HCT116 (cell line): ENCODE results near the gene ZFR. TPM values are rescaled to one million over a fixed set of nuclear protein-coding genes. Genes with fewer than 3 reads are reported as not detected.
"Not testable (repeated sequence)": the region's sequence is repeated elsewhere in the genome, so short reads cannot be mapped to it uniquely, and the experiment has no call there.

Experiments
- ATAC-seq: fragments of 200-7000 bp; cut with Tn5 transposase; 2 replicates; pipeline ENCODE4 v1.9.1; 2020; ENCODE audit warnings: mild to moderate bottlenecking, moderate library complexity
- BruUV-seq: library from RNA; stranded (reverse); fragments of 400-500 nt; replicated peaks from 2 replicates; lab custom pipeline; 2021; lab: Mats Ljungman, UMichigan
- CTCF ChIA-PET: fragments of 300-600 bp; sonication (Branson Sonifier 250); formaldehyde crosslinking; loops from one replicate; lab custom pipeline; 2021; ENCODE audit warnings: antibody characterized with exemption; lab: Charles Lee
- POLR2A ChIA-PET: fragments of 300-600, 350-600 bp; sonication (Branson Sonifier 250); formaldehyde crosslinking; loops from one replicate; lab custom pipeline; 2021; ENCODE audit warnings: antibody characterized with exemption; lab: Charles Lee
- RAD21 ChIA-PET, 2 experiments: fragments of 300-600 bp; sonication (Branson Sonifier 250); formaldehyde crosslinking; loops; one replicate each; lab custom pipeline; 2023; ENCODE audit warnings: low total read pairs in 2 of 2; ENCODE audit not compliant: uncharacterized antibody in 2 of 2, unreplicated experiment in 2 of 2, low non-redundant PET in 1 of 2; lab: Charles Lee
- DNase-seq: peaks from one replicate; pipeline ENCODE4 v3.0.0-alpha.2; 2010; ENCODE audit warnings: low read depth, low spot score
- H2AFZ ChIP-seq: fragments of 200-600 bp; shearing (Covaris generic), sonication (generic); 2 replicates; pipeline ENCODE4 v1.6.1; 2017; ENCODE audit warnings: low read depth, mixed run types, mixed read lengths, antibody characterized with exemption, low read length; ENCODE audit not compliant: poor library complexity, severe bottlenecking
- H3K27ac ChIP-seq: 2 replicates; pipeline ENCODE4 v1.5.1; 2012; ENCODE audit warnings: low read depth, low read length
- H3K27me3 ChIP-seq: fragments of 200-600 bp; sonication (generic); 2 replicates; pipeline ENCODE4 v1.6.1; 2016; ENCODE audit warnings: mixed run types, low read length, mixed read lengths; ENCODE audit not compliant: insufficient read depth
- H3K36me3 ChIP-seq, 2 experiments: fragments of 200-500 bp in 1 of 2; fragments of 200-600 bp in 1 of 2; sonication (Bioruptor generic) in 1 of 2; sonication (generic) in 1 of 2; 2 replicates each; pipeline versions ENCODE4 v1.5.1 to v1.6.1; 2014 to 2016; ENCODE audit warnings: low read length in 2 of 2, inconsistent platforms in 1 of 2, mixed read lengths in 1 of 2, mixed run types in 1 of 2; ENCODE audit not compliant: insufficient read depth in 2 of 2, control insufficient read depth in 1 of 2
- H3K4me1 ChIP-seq, 2 experiments: fragments of 200-600 bp in 1 of 2; sonication (generic) in 1 of 2; 2 replicates each; pipeline versions ENCODE4 v1.5.1 to v1.6.1; 2012 to 2017; ENCODE audit warnings: low read length in 2 of 2, inconsistent platforms in 1 of 2, mild to moderate bottlenecking in 1 of 2, mixed read lengths in 1 of 2, mixed run types in 1 of 2, moderate library complexity in 1 of 2; ENCODE audit not compliant: insufficient read depth in 2 of 2, control insufficient read depth in 1 of 2
- H3K4me2 ChIP-seq: fragments of 200-600 bp; sonication (generic); 2 replicates; pipeline ENCODE4 v1.6.1; 2017; ENCODE audit warnings: mixed run types, low read length, mixed read lengths
- H3K4me3 ChIP-seq, 2 experiments: fragments of 200-600 bp in 1 of 2; sonication (generic) in 1 of 2; replicated peaks in 1 of 2; 2 replicates each; pipeline ENCODE4 v1.5.1; 2011 to 2016; ENCODE audit warnings: low read length in 2 of 2, control low read depth in 1 of 2, low read depth in 1 of 2, mild to moderate bottlenecking in 1 of 2, mixed read lengths in 1 of 2, mixed run types in 1 of 2
- H3K79me2 ChIP-seq: fragments of 200-600 bp; sonication (generic); 2 replicates; pipeline ENCODE4 v1.6.1; 2017; ENCODE audit warnings: mild to moderate bottlenecking, mixed run types, low read length, moderate library complexity, mixed read lengths; ENCODE audit not compliant: insufficient read depth
- H3K9ac ChIP-seq: fragments of 200-600 bp; sonication (generic); 2 replicates; pipeline ENCODE4 v1.6.1; 2016; ENCODE audit warnings: low read length, mixed read lengths
- H3K9me2 ChIP-seq: fragments of 200-600 bp; sonication (generic), shearing (Covaris generic); 2 replicates; pipeline ENCODE4 v1.6.1; 2017; ENCODE audit warnings: mixed run types, mild to moderate bottlenecking, moderate library complexity; ENCODE audit not compliant: insufficient read depth
- H3K9me3 ChIP-seq, 2 experiments: fragments of 200-500 bp in 1 of 2; fragments of 200-600 bp in 1 of 2; sonication (Bioruptor generic) in 1 of 2; sonication (generic) in 1 of 2; 2 replicates each; pipeline ENCODE4 v1.6.1; 2014 to 2017; ENCODE audit warnings: low read length in 2 of 2, mixed read lengths in 2 of 2, inconsistent platforms in 1 of 2, low read depth in 1 of 2, mild to moderate bottlenecking in 1 of 2, mixed run types in 1 of 2, moderate library complexity in 1 of 2; ENCODE audit not compliant: control insufficient read depth in 1 of 2, insufficient read depth in 1 of 2
- H4K20me1 ChIP-seq: fragments of 200-600 bp; sonication (generic), shearing (Covaris generic); 2 replicates; pipeline ENCODE4 v1.6.1; 2017; ENCODE audit warnings: mixed run types, mild to moderate bottlenecking, moderate library complexity; ENCODE audit not compliant: insufficient read depth
- CEBPB ChIP-seq: IDR thresholded peaks from 2 replicates; pipeline ENCODE4 v1.6.1; 2012; ENCODE audit warnings: low read depth
- EGR1 ChIP-seq: IDR thresholded peaks from 2 replicates; pipeline ENCODE4 v1.6.1; 2012; ENCODE audit warnings: low read depth
- EZH2 ChIP-seq: fragments of 200-600 bp; sonication (generic); IDR thresholded peaks from 2 replicates; pipeline ENCODE4 v1.6.1; 2017; ENCODE audit warnings: antibody characterized with exemption, mixed run types
- FOSL1 ChIP-seq: IDR thresholded peaks from 2 replicates; pipeline ENCODE4 v1.6.1; 2012; ENCODE audit warnings: low read depth
- MAX ChIP-seq: IDR thresholded peaks from 2 replicates; pipeline ENCODE4 v1.6.1; 2012
- POLR2A ChIP-seq: IDR thresholded peaks from 2 replicates; pipeline ENCODE4 v1.7.0; 2011; ENCODE audit warnings: borderline replicate concordance; ENCODE audit not compliant: insufficient read depth, insufficient read length; ENCODE audit errors: extremely low read depth
- POLR2AphosphoS5 ChIP-seq: IDR thresholded peaks from 2 replicates; pipeline ENCODE4 v1.6.1; 2011; ENCODE audit warnings: mild to moderate bottlenecking, low read depth, low read length, moderate library complexity
- SIN3A ChIP-seq: IDR thresholded peaks from 2 replicates; pipeline ENCODE4 v1.6.1; 2012; ENCODE audit warnings: low read depth
- SP1 ChIP-seq: IDR thresholded peaks from 2 replicates; pipeline ENCODE4 v1.6.1; 2012; ENCODE audit warnings: low read depth
- SRF ChIP-seq: IDR thresholded peaks from 2 replicates; pipeline ENCODE4 v1.6.1; 2012; ENCODE audit warnings: low read depth
- ZBTB33 ChIP-seq: IDR thresholded peaks from 2 replicates; pipeline ENCODE4 v1.6.1; 2011; ENCODE audit warnings: mild to moderate bottlenecking, low read length, moderate library complexity; ENCODE audit not compliant: insufficient replicate concordance; ENCODE audit errors: extremely low read depth
- ZNF274 ChIP-seq: fragments of 200-500 bp; sonication (Bioruptor generic); IDR thresholded peaks from 2 replicates; pipeline ENCODE4 v1.6.1; 2014; ENCODE audit warnings: mild to moderate bottlenecking, low read depth, low read length, inconsistent platforms
- intact Hi-C: fragments of 100-400 bp; cut with micrococcal nuclease; formaldehyde crosslinking; loops from 2 replicates; pipeline ENCODE4 v1.10.0; 2022
- total RNA-seq: library from RNA; stranded (reverse); gene quantifications from one replicate; pipeline ENCODE4 v1.2.1, GENCODE V29; 2021; ENCODE audit not compliant: unreplicated experiment
- TF ChIP-seq, protein P1 (sequence below): IDR thresholded peaks from 2 replicates; pipeline ENCODE4 v1.6.1; 2012

Gene ZFR
- total RNA-seq, 1 experiment from 2014 or later: 65.7 TPM

GRCh38 chr5:32369032-32369431, 75.5 kb downstream of the ZFR start:
- Histone ChIP-seq H3K4me2 (no peak overlapping the region), H3K36me3 (peaks cover 4 to 11% of the 10 kb centered on the region in 2 experiments; a peak in 2 of 4 replicates), H3K9ac (no peak overlapping the region), H3K4me1 (no peaks in the 10 kb centered on the region), H3K27me3 (no peaks in the 10 kb centered on the region), H3K79me2 (no peaks in the 10 kb centered on the region), H3K9me2 (no peaks in the 10 kb centered on the region), H3K9me3 (no peaks in the 10 kb centered on the region), H3K4me3 (no peak overlapping the region), H3K27ac (no peak overlapping the region), H2AFZ (no peak overlapping the region), H4K20me1 (no peaks in the 10 kb centered on the region)
- ChIA-PET RAD21 (no interaction called here), CTCF (no interaction called here), POLR2A (no interaction called here)
- ATAC-seq (no peak), DNase-seq (no peak)
- TF ChIP-seq MAX: no peak
- intact Hi-C loops: no loop called here
- no TSS peak for BruUV-seq

GRCh38 chr5:32367271-32367670, 77.3 kb downstream of the ZFR start:
- H3K4me2 ChIP-seq: not testable (repeated sequence)

GRCh38 chr5:32365623-32366022, 78.9 kb downstream of the ZFR start:
- H3K4me3 ChIP-seq: no peak overlapping the region
- BruUV-seq: no TSS peak
- intact Hi-C loops: no loop called here
- no peaks in the 10 kb centered on the region for H3K9me2 ChIP-seq
- H2AFZ ChIP-seq: no peak overlapping the region
- no peak for ATAC-seq
- no peak overlapping the region for H3K9ac ChIP-seq
- no peaks in the 10 kb centered on the region for H3K79me2 ChIP-seq
- TF ChIP-seq SP1 (no peak), SIN3A (no peak), SRF (no peak), EZH2 (no peak), FOSL1 (no peak), ZBTB33 (no peak), CEBPB (no peak), ZNF274 (no peak), POLR2AphosphoS5 (no peak), POLR2A (no peak), EGR1 (no peak)
- TF ChIP-seq, protein P1, sequence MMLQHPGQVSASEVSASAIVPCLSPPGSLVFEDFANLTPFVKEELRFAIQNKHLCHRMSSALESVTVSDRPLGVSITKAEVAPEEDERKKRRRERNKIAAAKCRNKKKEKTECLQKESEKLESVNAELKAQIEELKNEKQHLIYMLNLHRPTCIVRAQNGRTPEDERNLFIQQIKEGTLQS: no peak
- H3K36me3 ChIP-seq: peaks cover 16 to 20% of the 10 kb centered on the region in 2 experiments; a peak in 3 of 4 replicates
- H3K4me2 ChIP-seq: no peak overlapping the region
- no peaks in the 10 kb centered on the region for H3K27me3 ChIP-seq
- no peaks in the 10 kb centered on the region for H3K9me3 ChIP-seq
- ChIA-PET CTCF (no interaction called here), RAD21 (no interaction called here), POLR2A (no interaction called here)
- no peak overlapping the region for H3K27ac ChIP-seq
- DNase-seq: no peak
- no peaks in the 10 kb centered on the region for H4K20me1 ChIP-seq
- no peaks in the 10 kb centered on the region for H3K4me1 ChIP-seq

More at GRCh38 chr5:32367271-32367670, 77.3 kb downstream of the ZFR start:
- H4K20me1 ChIP-seq, H3K27me3 ChIP-seq, intact Hi-C loops, POLR2A ChIA-PET, DNase-seq, ATAC-seq, RAD21 ChIA-PET, H2AFZ ChIP-seq, H3K4me1 ChIP-seq, H3K9me2 ChIP-seq, H3K9me3 ChIP-seq, BruUV-seq, CTCF ChIA-PET, H3K79me2 ChIP-seq, H3K4me3 ChIP-seq, H3K27ac ChIP-seq, H3K9ac ChIP-seq: not testable (repeated sequence)
- peaks cover 15 to 21% of the 10 kb centered on the region in 2 experiments; a peak in 3 of 4 replicates for H3K36me3 ChIP-seq
